HepG2 (cell line): ENCODE results near the gene ENO3.

Source experiments
- CTCF ChIP-seq: sonication (generic); formaldehyde crosslinking; IDR thresholded peaks from 2 replicates; pipeline ENCODE4 v1.5.0; 2020; ENCODE audit warnings: mild to moderate bottlenecking, missing genetic modification reagents, moderate library complexity
- KLF15 ChIP-seq: sonication (generic); formaldehyde crosslinking; IDR thresholded peaks from 2 replicates; pipeline ENCODE4 v1.8.1; 2023; ENCODE audit warnings: borderline replicate concordance, mild to moderate bottlenecking, inconsistent platforms, missing genetic modification reagents, mixed read lengths
- ZFP82 ChIP-seq: sonication (generic); formaldehyde crosslinking; IDR thresholded peaks from 2 replicates; pipeline ENCODE4 v1.5.1; 2020; ENCODE audit warnings: mild to moderate bottlenecking, missing genetic modification reagents, borderline replicate concordance
- ZNF136 ChIP-seq: sonication (generic); formaldehyde crosslinking; IDR thresholded peaks from 2 replicates; pipeline ENCODE4 v1.8.1; 2022; ENCODE audit warnings: low read depth, mild to moderate bottlenecking, moderate library complexity, missing genetic modification reagents

GRCh38 chr17:4940555-4941318 lies 10.2 kb upstream of the ENO3 start:
- TF ChIP-seq KLF15 (CRISPR knock-in tag) (no peak), CTCF (CRISPR knock-in tag) (no peak), ZFP82 (CRISPR knock-in tag) (no peak), ZNF136 (no peak)
